Hematopoietic multipotent progenitor cell treated with erythropoietin and hydrocortisone succinate and interleukin-3 and kit ligand, for 17 days (in vitro differentiated cells): ENCODE results near the gene LENG8.
A peak's percentile ranks its signal among the peaks of the same experiment; 100 is the strongest.

ENCODE experiments used
- DNase-seq: peaks from one replicate; pipeline ENCODE4 v3.0.0-alpha.2; 2015; ENCODE audit warnings: low spot score

LENG8 gene

GRCh38 chr19:54424201-54424600 is 24.8 kb upstream of the LENG8 start:
- DNase-seq: no peak

GRCh38 chr19:54424660-54425381 is 24.2 kb upstream of the LENG8 start:
- no peak for DNase-seq

- no peak for DNase-seq
These were observed 23.6 kb upstream of the LENG8 start for GRCh38 chr19:54425382-54425723.

GRCh38 chr19:54426291-54426931 is 22.6 kb upstream of the LENG8 start:
- no peak for DNase-seq

- DNase-seq: no peak
These were observed 21.4 kb upstream of the LENG8 start for GRCh38 chr19:54427586-54427985.

- DNase-seq: no peak
These were observed 20.4 kb upstream of the LENG8 start for GRCh38 chr19:54428323-54429175.

GRCh38 chr19:54429176-54429495 is 19.9 kb upstream of the LENG8 start:
- no peak for DNase-seq

GRCh38 chr19:54429545-54430227 is 19.3 kb upstream of the LENG8 start:
- DNase-seq: no peak

- DNase-seq: peak; percentile 18
These were observed 18.4 kb upstream of the LENG8 start for GRCh38 chr19:54430306-54431254.

GRCh38 chr19:54431255-54431838 is 17.7 kb upstream of the LENG8 start:
- DNase-seq: no peak

GRCh38 chr19:54432144-54432738 is 16.8 kb upstream of the LENG8 start:
- DNase-seq: no peak

GRCh38 chr19:54433697-54434096 is 15.3 kb upstream of the LENG8 start:
- no peak for DNase-seq

- no peak for DNase-seq
These were observed 14.7 kb upstream of the LENG8 start for GRCh38 chr19:54434112-54434872.

- no peak for DNase-seq
These were observed 14.2 kb upstream of the LENG8 start for GRCh38 chr19:54434873-54435214.

- no peak for DNase-seq
These were observed 13.4 kb upstream of the LENG8 start for GRCh38 chr19:54435551-54436016.

GRCh38 chr19:54436031-54436523 is 12.9 kb upstream of the LENG8 start:
- DNase-seq: no peak

- DNase-seq: no peak
These were observed 12.3 kb upstream of the LENG8 start for GRCh38 chr19:54436628-54437252.

- DNase-seq: no peak
These were observed 9.7 kb upstream of the LENG8 start for GRCh38 chr19:54439174-54439851.

- DNase-seq: no peak
These were observed 8.4 kb upstream of the LENG8 start for GRCh38 chr19:54440641-54441040.
